Kidney (tissue), 14 donors: ENCODE data around the gene GABRB1. TPM values are rescaled to one million over a fixed set of nuclear protein-coding genes. Genes with fewer than 3 reads are reported as not detected.

Experiments
- DNase-seq, 5 donors: peaks; one replicate each; pipeline ENCODE4 v3.0.0-alpha.2; 2013 to 2020
- FAIRE-seq: peaks from 2 replicates; lab custom pipeline; 2012; peaks lifted over from hg19 to GRCh38; lab: Jason Lieb, UNC
- H3K27ac ChIP-seq, 2 donors: one replicate each; pipeline ENCODE4 v1.7.0; 2013; ENCODE audit warnings: low read depth in 2 of 2, low read length in 2 of 2, inconsistent platforms in 1 of 2
- H3K27me3 ChIP-seq: one replicate; pipeline ENCODE4 v1.7.1; 2013; ENCODE audit warnings: low read length, inconsistent platforms; ENCODE audit not compliant: control insufficient read depth, insufficient read depth
- H3K36me3 ChIP-seq, 3 donors: one replicate each; pipeline versions ENCODE4 v1.7.0 to v1.7.1; 2013; ENCODE audit warnings: low read length in 3 of 3, control low read depth in 1 of 3, inconsistent platforms in 1 of 3; ENCODE audit not compliant: insufficient read depth in 3 of 3, control insufficient read depth in 2 of 3
- H3K4me1 ChIP-seq, 3 donors: one replicate each; pipeline versions ENCODE4 v1.7.0 to v1.7.1; 2013; ENCODE audit warnings: low read length in 3 of 3, inconsistent platforms in 1 of 3, low read depth in 1 of 3; ENCODE audit not compliant: control insufficient read depth in 2 of 3, insufficient read depth in 2 of 3
- H3K4me3 ChIP-seq, 3 donors: one replicate each; pipeline versions ENCODE4 v1.7.0 to v1.8.1; 2013; ENCODE audit warnings: low read length in 3 of 3, control low read depth in 1 of 3, inconsistent platforms in 1 of 3
- H3K9ac ChIP-seq, 3 donors: one replicate each; pipeline versions ENCODE4 v1.7.0 to v1.7.1; 2013; ENCODE audit warnings: low read length in 3 of 3, control low read depth in 1 of 3, inconsistent platforms in 1 of 3
- H3K9me3 ChIP-seq, 3 donors: one replicate each; pipeline versions ENCODE4 v1.7.0 to v1.7.1; 2013; ENCODE audit warnings: low read length in 3 of 3, control low read depth in 1 of 3, inconsistent platforms in 1 of 3; ENCODE audit not compliant: control insufficient read depth in 2 of 3, insufficient read depth in 1 of 3
- intact Hi-C: fragments of 100-400 bp; cut with DNase I; formaldehyde crosslinking; loops from one replicate; pipeline ENCODE4 v1.11.1; 2022
- polyA plus RNA-seq: library from polyadenylated mRNA; stranded (reverse); fragments of 350-450 nt; fragmentation: Illumina TruSeq; extraction: RNeasy Lipid Tissue Mini Kit (QIAGEN cat#74804); gene quantifications from one replicate; pipeline ENCODE4 v1.2.3, GENCODE V29; 2014; ENCODE audit warnings: low read depth, low replicate concordance; ENCODE audit not compliant: insufficient read depth
- total RNA-seq: library from RNA; stranded (reverse); fragmentation: NEBNext Ultra II Directional; extraction: Animal tissue kit (Norgen Biotek cat#: 25700); gene quantifications from one replicate; pipeline ENCODE4 v1.2.1, GENCODE V29; 2021
- TF ChIP-seq, protein P1 (sequence below): IDR thresholded peaks from 3 replicates; pipeline ENCODE4 v1.5.1; 2012; ENCODE audit warnings: mild to moderate bottlenecking, moderate library complexity, borderline replicate concordance; ENCODE audit not compliant: insufficient read depth; ENCODE audit errors: extremely low read depth
- donor health status: control.
- donor health status: control.
- donor health status: control.
- donor health status: control.
- donor health status: control.
- donor health status: DM: yes; HTN: yes; CAD: no.
- donor health status: Normal renal cell carcinoma (clear cell type).

The GABRB1 gene
- total and polyA plus RNA-seq, 2 donors from 2014 or later: 0.79 to 0.82 TPM

DNA sequence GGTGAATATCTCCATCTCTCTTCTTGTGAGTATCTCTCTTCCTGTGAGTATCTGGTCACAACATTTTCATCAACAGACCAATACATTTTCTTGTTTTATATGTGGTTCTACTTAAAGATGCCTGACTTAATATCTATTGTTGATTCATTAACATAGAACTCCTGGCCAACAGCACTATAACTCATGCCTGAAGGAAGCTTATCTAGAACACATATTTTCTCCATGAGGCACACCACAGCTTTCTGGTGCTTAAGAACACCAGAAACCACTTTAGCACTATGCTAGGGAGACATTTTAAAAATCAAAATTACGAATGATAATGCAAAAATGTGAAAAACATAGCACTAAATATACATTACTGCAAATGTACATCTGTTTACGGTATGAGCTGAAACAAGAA lies 190.4 kb downstream of the GABRB1 start:
- Histone ChIP-seq H3K9ac (no peak overlapping the region), H3K4me3 (no peak overlapping the region), H3K9me3 (no peaks in the 10 kb centered on the region), H3K27me3 (no peaks in the 10 kb centered on the region), H3K36me3 (no peaks in the 10 kb centered on the region), H3K4me1 (no peaks in the 10 kb centered on the region), H3K27ac (no peak overlapping the region)
- TF ChIP-seq, protein P1, sequence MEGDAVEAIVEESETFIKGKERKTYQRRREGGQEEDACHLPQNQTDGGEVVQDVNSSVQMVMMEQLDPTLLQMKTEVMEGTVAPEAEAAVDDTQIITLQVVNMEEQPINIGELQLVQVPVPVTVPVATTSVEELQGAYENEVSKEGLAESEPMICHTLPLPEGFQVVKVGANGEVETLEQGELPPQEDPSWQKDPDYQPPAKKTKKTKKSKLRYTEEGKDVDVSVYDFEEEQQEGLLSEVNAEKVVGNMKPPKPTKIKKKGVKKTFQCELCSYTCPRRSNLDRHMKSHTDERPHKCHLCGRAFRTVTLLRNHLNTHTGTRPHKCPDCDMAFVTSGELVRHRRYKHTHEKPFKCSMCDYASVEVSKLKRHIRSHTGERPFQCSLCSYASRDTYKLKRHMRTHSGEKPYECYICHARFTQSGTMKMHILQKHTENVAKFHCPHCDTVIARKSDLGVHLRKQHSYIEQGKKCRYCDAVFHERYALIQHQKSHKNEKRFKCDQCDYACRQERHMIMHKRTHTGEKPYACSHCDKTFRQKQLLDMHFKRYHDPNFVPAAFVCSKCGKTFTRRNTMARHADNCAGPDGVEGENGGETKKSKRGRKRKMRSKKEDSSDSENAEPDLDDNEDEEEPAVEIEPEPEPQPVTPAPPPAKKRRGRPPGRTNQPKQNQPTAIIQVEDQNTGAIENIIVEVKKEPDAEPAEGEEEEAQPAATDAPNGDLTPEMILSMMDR: no peak
- no peak for FAIRE-seq
- intact Hi-C loops: no loop called here
- DNase-seq: no peak

DNA sequence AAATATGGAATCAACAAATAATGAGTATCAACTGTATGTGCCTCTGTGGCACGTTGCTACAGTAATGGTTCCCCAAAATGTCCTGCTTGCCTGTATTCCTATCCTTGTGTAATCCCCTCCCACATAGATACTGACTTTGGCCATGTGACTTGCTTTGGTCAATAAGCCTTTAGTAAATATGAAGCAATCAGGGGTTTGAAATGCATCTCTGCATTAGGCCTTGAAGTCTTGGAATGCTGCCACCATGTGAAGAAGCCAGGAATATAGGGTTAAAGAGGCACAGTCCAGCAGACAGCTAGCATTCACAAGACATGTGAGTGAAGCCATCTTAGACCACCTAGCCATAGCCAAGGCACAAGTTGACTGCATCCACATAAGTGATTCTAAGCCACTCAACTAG lies 190.9 kb downstream of the GABRB1 start:
- intact Hi-C loops: no loop called here
- H3K27ac ChIP-seq: no peak overlapping the region
- H3K36me3 ChIP-seq: no peaks in the 10 kb centered on the region
- H3K9me3 ChIP-seq: no peaks in the 10 kb centered on the region
- TF ChIP-seq, protein P1: no peak
- H3K4me3 ChIP-seq: no peak overlapping the region
- H3K27me3 ChIP-seq: no peaks in the 10 kb centered on the region
- DNase-seq: no peak
- no peak for FAIRE-seq
- H3K4me1 ChIP-seq: no peaks in the 10 kb centered on the region
- H3K9ac ChIP-seq: no peak overlapping the region

DNA sequence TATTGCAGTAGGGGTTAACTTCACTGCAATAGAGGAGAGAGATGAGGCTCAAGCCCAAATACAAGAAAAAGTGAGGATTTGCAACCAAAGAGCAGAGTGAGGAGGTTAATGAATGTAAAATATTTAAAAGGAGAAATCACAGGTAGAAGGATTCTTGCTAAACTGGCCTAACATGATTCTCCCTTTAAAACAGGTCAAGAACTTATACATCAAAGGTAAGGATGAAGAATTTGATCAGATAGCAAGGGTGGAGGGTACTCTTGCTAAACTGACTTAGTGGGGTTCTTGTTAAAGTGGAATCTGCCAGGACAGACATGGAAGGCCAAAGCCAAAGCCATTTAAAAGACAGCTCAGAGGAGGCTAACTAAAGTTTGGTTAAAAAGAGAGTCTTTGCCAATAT lies 193.0 kb downstream of the GABRB1 start:
- Histone ChIP-seq H3K27ac (no peak overlapping the region), H3K27me3 (no peaks in the 10 kb centered on the region), H3K4me3 (no peak overlapping the region), H3K9ac (no peak overlapping the region), H3K9me3 (no peaks in the 10 kb centered on the region), H3K4me1 (no peaks in the 10 kb centered on the region), H3K36me3 (no peaks in the 10 kb centered on the region)
- TF ChIP-seq, protein P1: no peak
- intact Hi-C loops: no loop called here
- DNase-seq: no peak
- FAIRE-seq: no peak

DNA sequence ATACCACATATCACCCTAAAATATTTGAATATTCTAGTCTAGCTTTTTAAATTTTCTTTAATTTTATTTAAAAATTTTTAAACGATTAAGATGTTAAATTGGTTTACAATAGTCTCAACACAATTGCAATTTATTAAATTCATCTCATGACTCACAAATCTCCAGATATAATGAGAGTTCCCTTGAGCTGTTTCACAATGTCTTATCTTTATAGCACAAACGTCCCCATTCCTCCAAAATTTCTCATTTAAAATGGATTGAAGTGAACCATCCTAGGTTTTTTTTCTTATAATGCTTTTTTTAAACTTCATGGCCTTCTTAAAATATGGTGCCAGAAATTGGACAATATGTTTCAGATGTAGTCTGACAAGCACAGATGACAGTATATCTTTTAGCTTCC lies 204.4 kb downstream of the GABRB1 start:
- intact Hi-C loops: no loop called here
- H3K36me3 ChIP-seq: no peaks in the 10 kb centered on the region
- FAIRE-seq: peak; percentile 51
- H3K27me3 ChIP-seq: no peaks in the 10 kb centered on the region
- no peak overlapping the region for H3K9ac ChIP-seq
- no peaks in the 10 kb centered on the region for H3K4me1 ChIP-seq
- TF ChIP-seq, protein P1: no peak
- DNase-seq: no peak
- H3K9me3 ChIP-seq: no peaks in the 10 kb centered on the region
- no peak overlapping the region for H3K4me3 ChIP-seq
- no peak overlapping the region for H3K27ac ChIP-seq
